GM12878 (cell line): ENCODE data around the gene DDC. TPM values are rescaled to one million over a fixed set of nuclear protein-coding genes. Genes with fewer than 3 reads are reported as not detected.

Experiments used
- ATAC-seq: fragments of 200-7000 bp; cut with Tn5 transposase; 3 replicates; pipeline ENCODE4 v1.9.1; 2020; ENCODE audit warnings: mild to moderate bottlenecking, moderate library complexity
- BruUV-seq: library from RNA; stranded (reverse); fragments of 400-500 nt; replicated peaks from 2 replicates; lab custom pipeline; 2021; lab: Mats Ljungman, UMichigan
- CTCF ChIA-PET: fragments of 300-600 bp; sonication (Branson Sonifier 250); formaldehyde crosslinking; extraction: SDS; loops from one replicate; lab custom pipeline; 2021; ENCODE audit warnings: inconsistent platforms; lab: Yijun Ruan, JAX
- POLR2A ChIA-PET: fragments of 350-600 bp; formaldehyde crosslinking; extraction: SDS; loops from one replicate; lab custom pipeline; 2021; ENCODE audit warnings: inconsistent platforms; lab: Charles Lee
- RAD21 ChIA-PET: fragments of 300-600 bp; sonication (Branson Sonifier 250); formaldehyde crosslinking; loops from one replicate; lab custom pipeline; 2023; ENCODE audit warnings: antibody characterized with exemption; ENCODE audit not compliant: unreplicated experiment; lab: Charles Lee
- SMC1A ChIA-PET: fragments of 300-600 bp; sonication (Branson Sonifier 250); formaldehyde crosslinking; loops from one replicate; lab custom pipeline; 2023; ENCODE audit not compliant: unreplicated experiment, uncharacterized antibody; lab: Charles Lee
- DNase-seq: peaks from one replicate; pipeline ENCODE4 v3.0.0-alpha.2; 2011; ENCODE audit warnings: low read depth, low spot score
- FAIRE-seq: peaks from 3 replicates; lab custom pipeline; 2011; peaks lifted over from hg19 to GRCh38; lab: Jason Lieb, UNC
- H2AFZ ChIP-seq: 2 replicates; pipeline ENCODE4 v1.6.0; 2011; ENCODE audit warnings: low read depth, low read length, control low read depth; ENCODE audit not compliant: control insufficient read depth
- H3K27ac ChIP-seq: 2 replicates; pipeline ENCODE4 v1.5.1; 2011; ENCODE audit warnings: control low read depth; ENCODE audit not compliant: control insufficient read depth, insufficient read depth
- H3K27me3 ChIP-seq, 2 experiments: replicated peaks in 1 of 2; 2 replicates each; pipeline versions ENCODE4 v1.6.0 to v1.6.1; 2011; ENCODE audit warnings: low read length in 1 of 2; ENCODE audit not compliant: control insufficient read depth in 2 of 2, insufficient read depth in 2 of 2
- H3K36me3 ChIP-seq, 2 experiments: 2 replicates each; pipeline ENCODE4 v1.5.1; 2011; ENCODE audit warnings: low read length in 1 of 2; ENCODE audit not compliant: control insufficient read depth in 2 of 2, insufficient read depth in 2 of 2
- H3K4me1 ChIP-seq: 2 replicates; pipeline ENCODE4 v1.6.1; 2011; ENCODE audit warnings: mild to moderate bottlenecking, low read length, moderate library complexity, mixed read lengths; ENCODE audit not compliant: control insufficient read depth, insufficient read depth
- H3K4me2 ChIP-seq: 2 replicates; pipeline ENCODE4 v1.6.0; 2011; ENCODE audit warnings: control low read depth; ENCODE audit not compliant: control insufficient read depth, insufficient read depth
- H3K4me3 ChIP-seq: fragments of 200-600 bp; sonication (generic); 2 replicates; pipeline ENCODE4 v1.5.1; 2016
- H3K79me2 ChIP-seq: 2 replicates; pipeline ENCODE4 v1.6.0; 2011; ENCODE audit warnings: low read length; ENCODE audit not compliant: control insufficient read depth, insufficient read depth
- H3K9ac ChIP-seq: 2 replicates; pipeline ENCODE4 v1.8.0; 2011; ENCODE audit warnings: low read length, control low read depth, mixed read lengths; ENCODE audit not compliant: control insufficient read depth, insufficient read depth
- H3K9me3 ChIP-seq: replicated peaks from 3 replicates; pipeline ENCODE4 v1.5.1; 2011; ENCODE audit warnings: mild to moderate bottlenecking, low read length; ENCODE audit not compliant: control insufficient read depth, insufficient read depth
- H4K20me1 ChIP-seq: 2 replicates; pipeline ENCODE4 v1.6.0; 2011; ENCODE audit not compliant: control insufficient read depth, insufficient read depth
- ATF3 ChIP-seq: IDR thresholded peaks from 2 replicates; pipeline ENCODE4 v1.6.1; 2011; ENCODE audit warnings: low read depth, mild to moderate bottlenecking, low read length, moderate library complexity, borderline replicate concordance; ENCODE audit errors: extremely low read depth
- ATF7 ChIP-seq: fragments of 450-650 bp; IDR thresholded peaks from 2 replicates; pipeline ENCODE4 v1.6.1; 2016; ENCODE audit warnings: low read depth, mild to moderate bottlenecking
- EED ChIP-seq: sonication (generic); IDR thresholded peaks from 2 replicates; pipeline ENCODE4 v1.6.1; 2016; ENCODE audit warnings: antibody characterized with exemption, low read depth
- EGR1 ChIP-seq, 2 experiments: IDR thresholded peaks; 1 replicate in 1 of 2; 2 replicates in 1 of 2; pipeline ENCODE4 v1.6.1; 2011 to 2012; ENCODE audit warnings: low read depth in 2 of 2, low read length in 2 of 2, borderline replicate concordance in 1 of 2, mild to moderate bottlenecking in 1 of 2, moderate library complexity in 1 of 2
- MTA2 ChIP-seq: fragments of 450-650 bp; IDR thresholded peaks from 2 replicates; pipeline ENCODE4 v1.6.1; 2016; ENCODE audit warnings: low read depth, mild to moderate bottlenecking, moderate library complexity
- MYB ChIP-seq: fragments of 150-350 bp; IDR thresholded peaks from 2 replicates; pipeline ENCODE4 v1.6.1; 2014; ENCODE audit warnings: mild to moderate bottlenecking, low read depth, low read length, borderline replicate concordance
- NFYA ChIP-seq: IDR thresholded peaks from 2 replicates; pipeline ENCODE4 v1.6.1; 2011; ENCODE audit warnings: low read depth, mild to moderate bottlenecking, low read length, improper control_type of control experiment, borderline replicate concordance
- NFYB ChIP-seq: IDR thresholded peaks from 2 replicates; pipeline ENCODE4 v1.6.1; 2011; ENCODE audit warnings: low read depth, mild to moderate bottlenecking, low read length, improper control_type of control experiment, moderate library complexity; ENCODE audit not compliant: insufficient read depth
- RFX5 ChIP-seq: IDR thresholded peaks from 2 replicates; pipeline ENCODE4 v1.6.1; 2011; ENCODE audit warnings: low read depth, low read length, improper control_type of control experiment
- STAT1 ChIP-seq: fragments of 450-650 bp; conservative IDR thresholded peaks from 2 replicates; pipeline ENCODE4 v1.6.1; 2014; ENCODE audit warnings: antibody characterized with exemption, mild to moderate bottlenecking
- WGBS: methylation state at CpG from one replicate; pipeline ENCODE4 v1.1.6; 2016; ENCODE audit warnings: low lambda C conversion rate; ENCODE audit not compliant: insufficient replicate concordance, insufficient coverage; ENCODE audit errors: missing lambda C conversion rate; 5-methylcytosine and 5-hydroxymethylcytosine counted together
- in situ Hi-C: fragments of 300-500 bp; cut with MboI; formaldehyde crosslinking; loops from 9 replicates; pipeline ENCODE4 v1.14.3; 2018; ENCODE audit warnings: mixed read lengths
- intact Hi-C: fragments of 100-400 bp; cut with micrococcal nuclease; formaldehyde crosslinking; loops from one replicate; pipeline ENCODE4 v1.14.2; 2022; ENCODE audit not compliant: unreplicated experiment
- polyA plus RNA-seq, 11 experiments: library from polyadenylated mRNA; depleted of rRNA in 4 of 11; unstranded in 6 of 11; stranded (reverse) in 5 of 11; fragments of >200 nt; fragmentation: Nextera tagmentation in 4 of 11; fragmentation: Illumina TruSeq in 1 of 11; extraction: Ambion mirVana in 4 of 11; extraction: Trizol in 1 of 11; gene quantifications; 1 replicate in 1 of 11; 2 replicates in 10 of 11; pipeline versions ENCODE4 v1.2.1 to v1.2.3, GENCODE V29; 2011 to 2016; ENCODE audit warnings: inconsistent platforms in 2 of 11, missing spikeins in 2 of 11, low read depth in 1 of 11
- total RNA-seq, 4 experiments: library from RNA; depleted of rRNA in 3 of 4; stranded (reverse); fragments of >200 nt in 3 of 4; fragmentation: Illumina TruSeq in 1 of 4; extraction: Trizol in 1 of 4; gene quantifications; 2 replicates each; pipeline versions ENCODE4 v1.2.1 to v1.2.3, GENCODE V29; 2013 to 2021

DDC gene
- total and polyA plus RNA-seq, 10 of the 15 experiments (the other 5 are each of a cell fraction or from before 2014, with no cell fraction given) = not detected

GRCh38 chr7:50480797-50481196, 84.4 kb downstream of the DDC start:
- Histone ChIP-seq H3K9me3 (no peaks in the 10 kb centered on the region), H3K27ac (no peak overlapping the region), H2AFZ (no peak overlapping the region)
- ATAC-seq (no peak), DNase-seq (no peak)
- TF ChIP-seq MYB (no peak), NFYA (no peak), RFX5 (no peak), NFYB (no peak), STAT1 (no peak), ATF7 (no peak), ATF3 (no peak), EGR1 (IDR thresholded peaks at IDR 0.05; ENCODE audit: borderline replicate concordance in 1 of 2, low read depth in 2 of 2, low read length in 2 of 2) (no peak), EED (no peak), MTA2 (no peak)
- TF ChIP-seq, all 136 proteins: peak for 0
- RAD21 ChIA-PET = no interaction called here
- CTCF ChIA-PET = no interaction called here
- no peak overlapping the region for H3K4me3 ChIP-seq
- peaks cover 0 to 2% of the 10 kb centered on the region in 2 experiments; a peak in 3 of 4 replicates for H3K27me3 ChIP-seq
- no peaks in the 10 kb centered on the region for H3K36me3 ChIP-seq
- H4K20me1 ChIP-seq = no peaks in the 10 kb centered on the region
- WGBS = 6% methylated on average over 4 of the region's 4 CpGs
- no peaks in the 10 kb centered on the region for H3K4me1 ChIP-seq
- no peak overlapping the region for H3K4me2 ChIP-seq
- H3K79me2 ChIP-seq = no peaks in the 10 kb centered on the region
- POLR2A ChIA-PET = no interaction called here
- no peak overlapping the region for H3K9ac ChIP-seq
- SMC1A ChIA-PET = interaction anchor here (0.6 kb wide), 1 partner anchor 11 kb away, joined by 3 read pairs; no protein-coding TSS in a partner anchor
- in situ Hi-C loops (no loop called here), intact Hi-C loops (no loop called here)
- FAIRE-seq = no peak
- BruUV-seq = no TSS peak
